ENCODE measurements around the gene FAM149B1. TPM values are rescaled to one million over a fixed set of nuclear protein-coding genes. Genes with fewer than 3 reads are reported as not detected.
"Not testable (repeated sequence)": the region's sequence is repeated elsewhere in the genome, so short reads cannot be mapped to it uniquely, and the experiment has no call there.

Gene FAM149B1
- total RNA-seq, 1 donor from 2014 or later = 31.2 TPM

DNA sequence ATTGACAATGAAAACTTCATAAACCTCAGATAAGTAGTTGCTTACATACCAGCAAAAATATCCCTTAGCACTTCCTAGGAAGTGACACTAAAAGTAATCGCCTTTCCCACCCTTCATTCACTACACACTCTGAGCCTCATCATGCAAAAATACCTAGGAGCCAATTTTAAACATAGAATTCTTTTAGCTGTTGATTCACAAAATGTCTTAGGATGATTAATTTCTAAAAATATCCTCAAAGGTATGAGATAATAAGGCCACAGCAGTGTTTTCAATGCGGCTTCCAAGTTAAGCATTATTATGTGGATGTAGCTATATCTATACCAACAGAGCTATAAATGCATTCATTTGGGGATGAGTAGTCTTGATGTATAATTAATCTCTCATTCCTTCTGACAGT lies 66.0 kb downstream of the FAM149B1 start:
- no peak for DNase-seq (ENCODE audit: low read depth)

DNA sequence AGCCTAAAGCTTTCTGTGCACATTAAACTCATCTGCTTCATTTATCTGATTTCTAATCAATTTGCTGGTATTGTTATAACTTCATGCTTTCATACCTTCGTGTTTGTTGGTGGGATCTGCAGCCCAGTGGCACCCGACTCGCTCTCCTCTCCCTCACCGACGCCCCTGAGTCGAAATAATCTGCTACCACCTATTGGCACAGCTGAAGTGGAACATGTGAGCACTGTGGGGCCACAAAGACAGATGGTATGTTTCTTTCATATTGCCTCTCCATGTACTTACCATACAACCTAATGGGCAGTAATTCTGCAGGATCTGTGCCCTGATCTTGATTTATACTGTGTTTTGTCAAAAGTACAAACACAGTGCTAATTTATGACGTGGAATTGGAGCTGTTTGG lies 66.8 kb downstream of the FAM149B1 start:
- no peak for DNase-seq (ENCODE audit: low read depth)

DNA sequence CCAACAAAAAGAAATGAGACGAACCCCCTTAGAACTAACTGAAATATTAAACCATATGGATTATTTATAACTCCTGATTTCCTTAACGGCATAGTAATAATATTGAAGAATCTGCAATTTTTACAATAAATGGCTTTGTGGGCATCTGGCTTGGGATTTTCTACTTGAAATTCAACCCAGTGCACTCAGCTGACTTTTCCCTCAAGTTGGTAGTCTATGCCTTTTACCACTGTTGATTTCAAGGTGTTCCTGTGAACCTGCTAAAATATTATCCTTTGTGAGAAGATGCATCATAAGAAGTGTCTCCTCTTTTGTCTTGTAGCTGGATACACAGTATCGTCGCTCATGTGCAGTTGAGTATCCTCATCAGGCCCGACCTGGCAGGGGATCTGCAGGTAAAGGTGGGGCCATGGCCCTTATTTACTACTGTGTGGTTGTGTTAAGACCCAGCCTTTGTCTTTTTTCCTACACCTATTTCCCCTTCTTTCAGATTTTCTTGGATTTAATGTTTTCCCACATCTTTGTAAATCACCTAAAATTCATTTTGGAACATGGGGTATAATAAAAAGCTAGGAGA lies 71.2 kb downstream of the FAM149B1 start:
- DNase-seq (ENCODE audit: low read depth) = no peak

DNA sequence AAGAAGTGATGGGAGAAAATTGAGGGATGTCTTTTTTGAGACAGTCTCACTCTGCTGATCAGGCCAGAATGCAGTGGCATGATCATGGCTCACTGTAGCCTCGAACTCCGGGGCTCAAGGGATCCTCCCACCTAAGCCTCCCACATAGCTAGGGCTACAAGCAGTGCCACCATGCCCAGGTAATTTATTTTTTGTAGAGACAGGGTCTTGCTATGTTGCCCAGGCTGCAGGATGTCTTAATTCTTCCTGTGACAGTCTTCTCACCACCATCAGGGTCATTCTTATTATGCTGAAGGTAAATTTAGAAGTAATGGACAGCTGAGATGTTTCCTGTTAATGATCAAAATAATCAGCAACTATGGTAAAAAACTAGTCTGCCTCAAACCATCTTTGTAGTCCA lies 72.0 kb downstream of the FAM149B1 start:
- no peak for DNase-seq (ENCODE audit: low read depth)

DNA sequence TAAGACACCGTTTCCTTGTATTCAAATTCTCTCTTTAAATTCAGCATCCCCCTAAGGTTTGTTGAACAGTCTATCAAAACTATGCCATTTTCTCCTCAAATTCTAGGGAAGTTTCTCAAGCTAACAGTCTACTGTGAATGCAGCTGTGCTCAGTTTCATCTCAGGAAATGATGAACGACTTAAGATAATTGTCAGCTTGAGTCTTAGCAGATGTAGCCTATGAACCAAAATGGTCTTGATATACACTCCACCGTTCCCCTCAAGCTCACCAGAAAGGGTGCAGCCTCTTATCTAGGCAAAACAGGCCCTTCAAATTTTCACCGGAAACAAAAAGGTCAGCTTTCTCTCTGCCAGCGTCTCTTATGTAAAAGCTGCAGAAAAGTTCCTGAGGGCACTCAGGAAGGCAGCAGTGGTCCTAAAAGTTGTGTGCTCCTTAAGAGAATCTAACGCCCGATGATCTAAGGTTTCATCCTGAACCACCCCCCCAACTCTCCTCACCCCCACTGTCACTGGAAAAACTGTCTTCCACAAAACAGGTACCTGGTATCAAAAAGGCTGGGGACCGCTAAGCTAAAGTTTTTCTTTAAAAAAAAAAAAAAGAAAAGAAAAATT lies 77.1 kb downstream of the FAM149B1 start:
- no peak for DNase-seq (ENCODE audit: low read depth)

DNA sequence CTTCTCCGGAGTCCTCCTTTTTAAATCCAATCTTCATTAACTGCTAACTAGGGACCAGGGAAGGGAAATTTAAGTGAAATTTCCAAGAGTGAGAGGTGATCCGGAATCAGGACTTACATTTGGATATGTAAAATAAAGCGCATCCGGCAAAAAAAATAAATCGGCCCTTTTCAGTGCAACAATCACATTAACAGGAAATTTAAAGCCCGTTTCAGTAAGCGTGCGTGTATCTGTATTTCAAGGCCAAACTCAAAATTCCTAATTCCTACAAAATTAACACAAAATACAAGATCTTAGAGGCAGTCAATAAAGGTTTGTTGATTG lies 78.4 kb downstream of the FAM149B1 start:
- no peak for DNase-seq (ENCODE audit: low read depth)

DNA sequence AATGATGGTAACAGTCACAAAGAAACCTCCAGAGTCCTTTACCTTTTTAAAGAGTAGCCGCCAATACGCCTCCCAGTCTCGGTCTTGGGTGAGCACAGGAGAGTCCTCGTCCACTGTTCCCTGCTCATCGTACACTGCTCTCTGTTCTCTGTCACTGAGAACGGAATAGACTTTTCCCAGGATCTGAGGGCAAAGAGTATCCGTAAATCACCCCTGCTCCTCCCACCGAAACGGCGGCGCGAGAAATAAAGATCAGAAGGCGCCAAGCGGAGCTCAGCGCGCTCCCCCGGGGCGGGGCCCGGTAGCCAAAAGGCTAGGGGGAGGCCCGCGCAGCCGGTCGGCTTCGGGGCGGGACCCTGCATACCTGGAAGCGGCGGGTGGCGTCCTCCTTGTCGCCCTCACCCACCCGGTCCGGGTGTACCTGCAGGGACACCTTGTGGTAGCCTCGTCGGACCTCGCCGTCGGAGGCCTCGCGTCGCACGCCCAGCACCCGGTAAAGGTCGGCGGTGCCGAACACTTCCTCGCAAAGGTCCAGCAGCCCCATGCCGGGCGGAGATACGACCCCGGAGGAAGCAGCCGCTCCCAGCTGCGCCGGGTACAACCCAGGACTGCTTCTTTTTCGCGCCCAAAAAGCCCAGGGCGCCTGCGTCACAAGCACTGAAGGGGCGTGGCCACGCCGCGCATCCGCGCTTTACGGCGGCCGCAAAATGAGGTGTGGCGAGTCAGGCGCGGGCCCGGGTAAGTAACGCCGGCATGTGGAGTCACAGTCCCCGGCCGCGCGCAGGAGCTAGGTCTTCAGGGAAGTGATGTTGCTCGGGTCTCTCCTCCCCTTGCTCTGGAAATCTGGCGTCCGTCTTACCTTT lies 79.0 kb downstream of the FAM149B1 start, which contains the start of gene DNAJC9:
TSS of gene DNAJC9 (minus strand) at position 610 of the 863 bp plus-strand sequence. CDS start at position 544, 66 bp downstream.
- peak; percentile 78 for DNase-seq (ENCODE audit: low read depth)

DNA sequence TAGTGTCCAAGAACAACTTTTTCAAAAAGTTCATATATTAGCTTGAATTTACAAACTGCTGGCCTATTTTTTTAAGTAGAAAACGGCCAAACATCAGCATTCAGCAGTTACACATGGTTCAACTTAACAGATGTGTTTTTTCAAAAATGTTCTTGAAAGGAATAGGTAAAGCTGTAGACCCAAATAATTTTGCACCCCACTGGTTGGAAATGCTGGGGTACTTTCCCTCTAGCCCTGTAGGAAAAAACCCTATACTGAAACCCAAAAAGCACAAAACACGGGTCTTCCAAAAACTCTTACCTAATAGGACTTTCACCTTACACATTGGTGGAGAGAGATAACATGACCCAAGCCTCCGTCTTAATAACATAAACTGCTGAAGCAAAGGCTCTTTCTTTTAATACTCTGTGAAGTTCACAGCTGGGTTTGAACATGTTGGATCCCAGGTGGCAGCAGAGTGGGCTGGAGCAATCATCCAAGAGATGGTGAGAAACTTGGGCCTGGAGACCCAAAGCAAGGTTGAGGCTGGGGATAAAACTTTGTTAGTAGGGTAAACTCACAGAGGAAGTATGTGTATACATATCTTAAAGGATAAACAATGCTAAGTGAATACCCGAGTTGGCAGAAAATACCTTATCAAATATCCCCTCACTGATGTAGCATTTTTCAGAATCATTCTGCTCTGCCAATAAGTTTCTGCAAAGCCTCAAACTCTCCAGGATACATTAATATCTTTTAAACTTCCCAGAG lies 79.8 kb downstream of the FAM149B1 start:
- DNase-seq (ENCODE audit: low read depth) = no peak

DNA sequence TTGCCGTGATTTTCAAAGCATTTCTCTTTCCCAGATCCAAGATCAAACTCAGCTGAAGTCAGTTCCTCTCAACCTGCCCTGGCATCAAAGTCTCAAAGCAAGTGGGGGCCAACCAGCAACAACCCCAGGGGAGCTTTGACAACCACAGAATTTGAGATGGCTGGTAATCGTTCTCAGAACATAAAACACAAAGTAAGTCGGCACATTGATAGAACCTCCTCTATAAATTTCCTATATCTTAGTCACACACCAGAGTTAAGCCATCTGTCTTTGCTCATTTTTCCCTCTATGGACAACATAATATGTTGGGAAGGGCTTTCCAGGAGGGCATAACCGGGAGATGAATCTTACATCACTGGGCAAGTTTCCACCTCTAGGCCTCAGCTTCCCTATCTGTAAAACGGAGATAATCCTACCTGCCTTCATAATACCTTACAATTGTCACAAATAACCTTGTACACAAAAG lies 80.4 kb downstream of the FAM149B1 start:
- no peak for DNase-seq (ENCODE audit: low read depth)

DNA sequence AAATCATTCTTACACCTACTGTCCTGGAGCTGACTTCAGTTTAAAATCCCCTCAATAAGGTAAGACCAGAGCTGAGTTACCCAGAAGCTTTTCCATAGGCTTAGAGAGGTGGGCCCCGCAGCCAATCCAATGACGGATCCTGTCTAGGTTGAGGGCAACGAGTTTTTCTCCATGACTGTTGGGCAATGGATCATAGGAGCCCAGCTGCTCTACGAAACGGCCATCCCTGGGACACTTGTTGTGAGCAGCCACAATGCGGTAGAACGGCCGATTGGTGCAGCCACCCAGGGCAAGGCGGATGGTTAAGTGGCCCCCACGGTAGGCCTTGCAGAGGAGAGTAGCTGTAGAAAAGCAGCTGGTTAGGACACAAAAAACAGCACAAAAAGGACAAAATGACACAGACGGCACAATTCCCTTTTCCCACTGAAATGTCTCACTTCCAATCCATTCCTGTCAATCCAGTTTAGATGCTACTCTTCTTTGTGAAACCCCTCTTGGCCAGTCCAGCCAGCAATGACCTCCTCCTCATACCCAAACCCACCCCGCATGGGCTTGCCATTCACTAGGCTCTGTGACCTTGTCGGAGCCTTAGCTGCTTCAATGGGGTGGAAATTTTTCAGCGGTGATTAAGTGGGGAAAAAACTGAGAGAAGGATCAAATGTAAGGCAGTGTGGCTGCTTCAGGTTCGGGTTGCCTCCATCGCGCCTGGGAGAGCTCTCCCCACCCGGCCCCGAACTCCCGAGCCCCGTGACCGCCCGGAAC lies 83.9 kb downstream of the FAM149B1 start:
- no peak for DNase-seq (ENCODE audit: low read depth)

DNA sequence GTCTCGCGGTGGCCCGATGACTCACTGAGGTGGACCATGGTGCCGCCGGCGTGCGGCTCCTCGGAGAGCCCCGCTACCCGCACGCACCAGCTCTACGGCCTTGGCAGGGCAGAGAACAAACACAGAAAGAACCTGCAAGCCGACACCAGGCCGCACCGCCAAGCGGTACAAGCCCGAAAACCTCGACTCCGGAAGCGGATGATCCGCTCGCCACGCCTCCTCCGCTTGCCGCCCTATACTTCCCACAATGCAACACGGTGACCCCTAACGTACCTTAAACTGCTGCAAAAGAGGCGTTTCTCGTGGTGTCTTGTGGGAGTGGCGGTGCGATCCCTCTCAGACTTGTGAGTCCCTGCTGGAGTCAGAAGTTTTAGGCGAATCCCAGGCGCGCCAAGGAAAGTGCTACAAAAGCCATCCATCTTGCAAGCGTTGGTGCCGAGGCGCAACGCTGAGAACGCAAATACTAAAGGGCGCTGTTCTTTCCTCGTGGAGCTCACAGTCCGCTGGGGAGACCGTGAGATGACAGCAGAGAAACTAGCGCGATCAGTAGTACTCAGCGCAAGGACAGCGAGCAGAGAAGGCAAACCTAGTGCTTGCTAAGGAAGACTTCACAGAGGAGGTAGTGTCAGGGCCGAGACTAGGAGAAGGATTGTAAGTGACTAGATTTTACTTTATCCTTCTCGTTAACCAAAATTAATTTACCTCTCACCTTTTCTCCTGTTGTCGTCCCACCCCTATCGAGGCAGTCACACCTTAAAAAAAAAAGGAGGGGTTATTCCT lies 84.7 kb downstream of the FAM149B1 start, which contains the start of gene MRPS16:
TSS of gene MRPS16 (minus strand) at position 200 of the 780 bp plus-strand sequence. CDS start at position 38, 162 bp downstream.
- peak; percentile 96 for DNase-seq (ENCODE audit: low read depth)

DNA sequence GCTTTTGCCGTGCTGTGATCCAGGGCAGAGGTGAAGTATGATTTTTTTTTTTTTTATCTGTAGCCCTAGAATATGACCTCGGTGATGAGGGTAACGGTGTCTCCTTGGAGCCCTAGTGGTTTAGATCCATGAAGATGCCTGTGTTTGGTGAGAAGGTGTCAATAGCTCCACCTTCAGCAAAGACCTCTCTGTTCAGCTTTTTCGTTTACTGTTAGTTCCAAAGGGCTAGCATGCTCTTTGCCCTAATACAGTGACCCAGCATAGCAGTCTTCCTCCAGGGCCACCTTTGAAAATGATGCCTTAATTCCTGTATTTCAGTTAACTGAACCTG lies 85.3 kb downstream of the FAM149B1 start:
- DNase-seq (ENCODE audit: low read depth) = no peak

DNA sequence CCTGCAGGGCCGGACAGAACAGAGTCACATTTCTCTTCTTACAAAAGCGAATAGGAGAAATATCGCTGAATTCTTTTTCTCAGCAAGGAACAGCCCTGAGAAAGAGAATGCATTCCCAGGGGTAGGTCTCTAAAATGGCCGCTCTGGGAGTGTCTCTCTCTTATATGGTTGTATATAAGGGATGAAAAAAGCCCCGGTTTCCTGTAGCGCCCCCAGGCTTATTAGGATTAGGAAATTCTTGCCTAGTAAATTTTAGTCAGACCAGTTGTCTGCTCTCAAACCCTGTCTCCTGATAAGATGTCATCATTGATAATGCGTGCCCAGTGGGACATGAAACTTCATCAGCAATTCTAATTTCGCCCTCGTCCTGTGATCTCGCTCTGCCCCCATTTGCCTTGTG lies 90.7 kb downstream of the FAM149B1 start:
- DNase-seq (ENCODE audit: low read depth) = not testable (repeated sequence)

DNA sequence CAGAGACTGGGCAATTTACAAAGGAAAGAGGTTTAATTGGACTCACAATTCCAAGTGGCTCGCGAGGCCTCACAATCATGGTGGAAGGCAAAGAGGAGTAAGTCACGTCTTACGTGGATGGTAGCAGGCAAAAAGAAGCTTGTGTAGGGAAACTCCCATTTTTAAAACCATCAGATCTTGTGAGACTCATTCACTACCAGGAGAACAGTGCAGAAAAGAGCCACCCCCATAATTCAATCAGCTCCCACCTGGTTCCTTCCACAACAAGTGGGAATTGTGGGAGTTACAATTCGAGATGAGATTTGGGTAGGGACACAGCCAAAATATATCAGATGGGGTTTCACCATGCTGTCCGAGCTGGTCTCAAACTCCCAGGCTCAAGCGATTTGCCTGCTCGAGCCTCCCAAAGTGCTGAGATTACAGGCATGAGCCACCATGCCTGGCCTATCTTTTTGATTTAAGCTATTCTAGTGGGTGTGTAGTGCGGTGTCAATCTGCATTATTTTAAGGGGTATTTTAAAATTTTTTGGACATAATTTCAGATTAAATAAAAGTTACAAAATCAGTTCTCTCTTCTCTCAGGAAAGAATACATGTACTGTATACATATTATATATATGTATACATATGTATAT lies 93.6 kb downstream of the FAM149B1 start:
- DNase-seq (ENCODE audit: low read depth) = no peak

DNA sequence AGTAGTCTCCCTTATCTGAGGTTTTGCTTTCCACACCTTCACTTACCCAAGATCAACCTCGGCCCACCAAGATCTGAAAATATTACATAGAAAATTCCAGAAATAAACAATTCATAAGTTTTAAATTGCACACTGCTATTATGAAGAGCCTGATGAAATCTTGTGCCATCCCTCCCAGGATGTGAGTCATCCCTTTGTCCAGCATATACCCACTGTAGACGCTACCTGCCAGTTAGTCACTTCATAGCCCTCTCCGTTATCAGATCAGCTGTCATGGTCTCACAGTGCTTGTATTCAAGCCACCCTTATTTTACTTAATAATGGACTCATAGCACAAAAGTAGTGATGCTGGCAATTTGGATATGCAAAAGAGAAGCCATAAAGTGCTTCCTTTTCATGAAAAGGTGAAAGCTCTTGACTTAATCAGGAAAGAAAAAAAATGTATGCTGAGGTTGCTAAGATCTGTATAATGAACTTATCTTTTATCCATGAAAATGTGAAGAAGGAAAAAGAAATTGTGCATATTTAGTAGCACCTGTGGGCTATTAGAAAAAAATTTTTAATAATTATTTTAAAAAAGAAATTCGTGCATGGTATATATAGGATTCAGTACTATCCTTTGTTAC lies 94.3 kb downstream of the FAM149B1 start:
- peak; percentile 90 for DNase-seq (ENCODE audit: low read depth)

DNA sequence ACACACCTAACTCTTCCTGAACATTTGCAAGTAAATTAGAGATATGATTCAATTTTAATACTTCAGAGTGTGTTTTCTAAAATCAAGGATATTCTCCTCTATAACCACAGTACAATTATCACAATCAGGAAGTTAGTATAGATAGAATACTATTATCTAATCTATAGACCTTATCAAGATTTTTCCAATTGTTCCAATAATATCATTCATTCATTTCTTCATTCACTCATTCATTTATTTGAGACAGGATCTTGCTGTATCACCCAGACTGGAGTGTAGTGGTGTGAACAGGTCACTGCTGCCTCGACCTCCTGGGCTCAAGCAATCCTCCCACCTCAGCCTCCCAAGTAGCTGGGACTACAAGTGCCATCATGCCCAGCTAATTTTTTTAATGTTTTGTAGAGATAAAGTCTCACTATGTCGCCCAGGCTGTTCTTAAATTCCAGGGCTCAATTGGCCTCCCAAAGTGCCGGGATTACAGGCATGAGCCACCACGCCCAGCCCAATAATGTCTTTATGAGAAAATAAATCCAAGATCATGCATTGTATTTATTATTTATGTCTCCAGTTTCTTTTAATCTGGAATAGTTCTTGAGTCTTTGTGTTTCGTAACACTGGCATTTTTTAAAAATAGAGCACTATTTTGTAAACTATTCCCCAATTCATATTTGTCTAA lies 95.1 kb downstream of the FAM149B1 start:
- no peak for DNase-seq (ENCODE audit: low read depth)

DNA sequence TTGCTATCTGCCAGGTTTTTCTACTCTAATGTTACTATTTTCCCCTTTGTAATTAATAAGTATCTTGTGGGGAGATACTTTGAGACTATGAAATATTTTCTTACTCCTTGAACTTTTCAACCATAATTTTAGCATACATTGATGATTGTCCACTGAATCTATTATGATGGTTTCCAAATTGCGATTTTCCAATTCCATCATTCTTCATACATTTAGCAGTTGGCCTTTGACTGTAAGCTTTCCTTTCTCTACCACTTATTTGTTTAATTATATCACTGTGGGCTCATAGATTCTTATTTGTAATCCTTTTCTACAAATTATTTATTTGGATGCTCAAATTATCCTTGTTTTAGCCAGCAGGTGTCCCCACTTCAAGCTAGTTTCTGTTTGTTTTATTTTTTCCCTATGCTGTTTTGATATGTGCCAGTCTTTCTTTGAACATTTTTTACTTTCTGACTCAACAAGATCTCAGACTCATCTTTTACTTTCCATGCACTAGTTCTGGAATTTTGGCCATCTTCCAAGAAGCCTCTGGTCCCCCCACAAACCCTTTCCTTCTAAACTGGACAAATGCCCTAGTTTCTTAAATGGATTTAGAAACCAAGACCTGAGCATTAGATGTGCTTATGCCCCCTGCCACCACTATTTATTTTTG lies 95.9 kb downstream of the FAM149B1 start:
- DNase-seq (ENCODE audit: low read depth) = peak; percentile 57

DNA sequence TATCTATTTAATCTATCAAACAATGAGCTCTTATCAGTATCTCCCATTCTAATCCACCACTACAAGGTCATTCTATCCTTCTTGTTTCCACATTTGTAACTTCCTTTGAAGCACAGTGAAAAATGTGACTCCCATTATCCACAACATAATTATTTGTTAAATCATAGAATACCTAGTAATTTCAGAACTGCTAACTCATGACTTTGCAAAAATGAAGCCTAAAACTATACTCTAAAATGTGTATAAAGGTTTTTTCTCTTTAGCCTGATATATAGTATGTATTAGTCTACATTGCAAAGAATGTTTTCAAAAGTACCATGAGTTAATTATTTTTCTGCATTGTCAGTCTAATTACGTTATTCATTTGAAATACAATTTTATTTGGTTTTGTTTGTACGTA lies 96.5 kb downstream of the FAM149B1 start:
- DNase-seq (ENCODE audit: low read depth) = no peak

DNA sequence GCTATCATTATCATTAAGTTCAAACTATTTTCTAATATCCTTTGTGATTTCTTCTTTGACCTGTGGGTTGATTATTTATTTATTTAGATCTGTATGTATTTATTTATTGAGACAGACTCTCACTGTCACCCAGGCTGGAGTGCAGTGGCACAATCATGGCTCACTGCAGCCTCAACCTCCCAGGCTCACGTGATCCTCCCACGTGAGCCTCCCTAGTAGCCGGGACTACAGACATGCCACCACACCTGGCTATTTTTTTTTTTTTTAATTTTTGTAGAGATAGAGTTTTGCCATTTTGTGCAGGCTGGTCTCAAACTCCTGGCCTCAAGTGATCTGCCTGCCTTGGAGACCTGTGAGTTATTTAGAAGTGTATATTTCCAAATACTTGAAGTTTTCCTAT lies 113.2 kb downstream of the FAM149B1 start:
- no peak for DNase-seq (ENCODE audit: low read depth)

All from renal cortical epithelial cell (primary cell).